SKM-1 treated with dmso at 0.1 percent for 144 hours (cell line): Measurements from ENCODE around the gene PIP5K1B.

Source experiments
- DNase-seq: peaks from one replicate; lab custom pipeline; 2025; ENCODE audit not compliant: unreplicated experiment; lab: John Stamatoyannopoulos, UW

The PIP5K1B gene

DNA sequence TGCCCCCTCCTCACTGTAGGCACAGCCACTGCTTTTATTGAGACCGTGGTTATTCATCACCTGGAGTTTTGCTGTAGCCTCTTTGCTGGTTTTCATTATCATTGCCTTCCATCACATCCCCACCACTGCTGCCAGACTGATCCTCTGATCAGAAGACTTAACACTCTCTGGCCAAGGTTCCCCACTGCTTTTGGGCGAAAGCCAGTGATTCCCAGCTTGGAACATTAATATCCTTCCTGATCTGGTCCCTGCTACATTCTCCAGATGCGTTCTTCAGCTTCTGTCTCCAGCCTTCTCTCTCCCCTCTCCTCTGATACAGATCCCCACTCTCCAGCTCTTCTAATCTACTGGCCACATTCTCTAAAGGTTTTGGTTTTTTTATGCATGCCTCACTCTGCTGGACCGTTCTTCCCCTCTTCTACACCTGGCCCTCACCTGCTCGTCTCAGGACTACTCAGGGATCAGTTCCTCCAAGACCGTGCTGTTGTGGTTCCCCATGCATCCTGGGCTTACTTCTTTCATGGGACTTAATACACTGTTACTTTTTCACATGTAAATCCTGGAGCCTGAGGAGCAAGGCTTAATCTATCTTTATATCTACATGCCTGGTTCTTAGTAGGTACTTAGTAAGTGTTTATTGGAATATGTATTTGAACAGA lies 193.9 kb downstream of the PIP5K1B start:
- no peak for DNase-seq

GRCh38 chr9:68904454-68904853 lies 199.4 kb downstream of the PIP5K1B start:
- no peak for DNase-seq

DNA sequence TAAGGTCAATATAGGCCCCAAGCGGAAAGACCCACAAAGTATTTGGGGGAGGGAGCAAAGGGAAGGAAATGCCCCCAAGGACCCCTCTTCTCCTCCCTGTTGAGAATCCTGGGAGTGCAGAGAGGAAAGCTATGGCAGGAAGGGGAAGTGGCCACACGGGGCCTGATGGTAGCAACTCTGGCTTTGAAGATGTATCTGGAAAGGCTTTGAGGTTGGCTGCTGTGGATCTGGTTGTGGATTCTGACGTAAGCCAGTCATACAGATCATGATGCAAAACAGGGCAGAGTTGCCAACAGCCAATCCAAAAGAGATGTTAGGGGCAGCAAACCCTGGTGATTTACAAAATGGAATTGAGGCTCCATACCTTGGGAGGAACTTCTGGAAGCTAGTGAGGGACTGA lies 200.1 kb downstream of the PIP5K1B start:
- no peak for DNase-seq

DNA sequence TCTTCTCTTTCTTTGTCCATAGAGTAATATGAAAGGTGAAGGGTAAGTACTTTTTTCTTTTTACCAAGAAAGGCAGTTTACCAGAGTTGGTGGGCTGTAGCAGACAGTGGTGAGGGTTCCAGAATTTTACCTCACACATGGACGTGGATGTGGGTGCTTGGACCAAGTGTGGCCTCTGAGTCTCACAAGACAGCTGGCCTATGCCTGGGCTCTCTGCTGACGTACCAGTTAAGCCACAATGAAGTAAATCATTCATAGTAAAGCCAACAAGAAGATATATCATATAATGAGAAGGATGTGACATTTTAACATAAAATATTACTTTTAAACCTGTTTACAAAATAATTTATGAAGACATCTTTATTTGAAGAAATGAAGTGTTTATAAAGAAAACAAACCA lies 202.9 kb downstream of the PIP5K1B start:
- DNase-seq, result no peak

- DNase-seq, result no peak
These were observed 207.5 kb downstream of the PIP5K1B start for GRCh38 chr9:68912561-68912960.

DNA sequence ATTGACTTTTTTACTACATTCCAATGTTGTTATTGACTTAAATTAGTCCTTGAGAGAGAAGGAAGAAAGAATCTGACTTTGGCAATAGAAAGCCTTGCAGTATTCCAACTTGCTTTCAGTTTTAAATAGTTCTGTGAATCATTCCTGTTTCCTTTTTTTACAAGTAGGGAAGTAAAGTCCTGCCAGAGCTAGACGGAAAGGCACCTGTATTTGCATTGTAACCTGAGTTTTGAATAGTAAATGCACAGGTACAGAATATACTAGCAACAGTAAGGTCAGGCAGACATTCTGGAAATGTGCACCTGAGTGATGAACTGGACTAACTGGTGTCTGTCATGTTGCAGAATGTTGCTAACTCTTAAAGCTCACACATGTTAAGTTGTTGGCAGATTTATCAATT lies 208.0 kb downstream of the PIP5K1B start:
- no peak for DNase-seq

GRCh38 chr9:68914751-68915150 lies 209.7 kb downstream of the PIP5K1B start:
- DNase-seq, result no peak

DNA sequence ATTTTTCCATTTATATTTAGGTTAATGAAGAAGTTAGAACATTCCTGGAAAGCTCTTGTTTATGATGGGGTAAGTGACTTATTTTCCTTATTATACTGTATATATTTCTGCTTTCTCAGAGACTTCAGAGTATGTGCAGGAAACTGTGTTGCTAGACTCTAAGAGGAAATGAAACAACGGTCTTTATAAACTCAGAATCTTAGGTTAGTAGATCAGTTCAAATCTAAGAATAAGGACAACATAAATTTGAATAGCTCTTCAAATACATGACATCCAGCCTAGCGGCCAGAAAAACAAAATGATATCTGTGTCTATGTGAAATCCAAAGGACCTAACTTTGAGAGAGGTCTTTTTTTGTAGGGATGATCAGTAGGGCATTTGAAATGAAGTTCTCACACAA lies 214.6 kb downstream of the PIP5K1B start:
- DNase-seq, result no peak

- no peak for DNase-seq
These were observed 215.9 kb downstream of the PIP5K1B start for GRCh38 chr9:68920921-68921320.

GRCh38 chr9:68923480-68923879 lies 218.4 kb downstream of the PIP5K1B start:
- no peak for DNase-seq

DNA sequence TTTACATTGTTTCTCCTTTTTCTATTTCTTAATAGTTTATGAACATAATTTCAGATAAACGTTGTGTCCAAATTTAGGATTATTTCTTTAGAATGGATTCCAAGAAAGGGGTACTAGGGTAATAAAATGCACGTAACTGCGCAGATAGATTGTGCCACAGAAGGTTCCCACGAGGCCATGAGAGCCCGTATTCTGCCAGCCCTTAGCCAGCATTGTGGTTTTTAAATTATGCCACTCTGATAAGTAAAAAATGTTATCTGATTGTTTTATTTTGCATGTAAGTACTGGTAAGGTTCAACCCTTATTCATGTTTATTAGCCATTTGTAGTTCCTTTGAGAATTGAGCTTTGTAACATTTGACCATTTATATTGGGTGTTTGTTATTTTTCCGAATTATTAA lies 220.1 kb downstream of the PIP5K1B start:
- no peak for DNase-seq

DNA sequence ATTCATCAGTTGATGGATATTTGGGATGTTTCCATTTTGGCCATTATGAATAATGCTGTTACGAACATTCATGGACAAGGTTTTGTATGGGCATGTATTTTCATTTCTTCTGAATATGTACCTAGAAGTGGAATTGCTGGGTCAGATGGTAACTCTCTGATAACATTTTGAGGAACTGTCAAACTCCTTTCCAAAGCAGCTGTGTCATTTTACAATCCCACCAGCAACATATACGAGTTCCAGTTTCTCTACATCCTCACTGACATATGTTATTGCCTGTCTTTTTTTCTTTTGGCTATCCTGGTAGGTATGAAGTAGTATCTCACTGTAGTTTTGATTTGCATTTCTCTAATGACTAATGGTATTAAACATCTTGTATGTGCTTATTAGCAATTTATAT lies 222.1 kb downstream of the PIP5K1B start:
- DNase-seq, result no peak

- DNase-seq, result no peak
These were observed 226.8 kb downstream of the PIP5K1B start for GRCh38 chr9:68931821-68932220.

- DNase-seq, result no peak
These were observed 227.4 kb downstream of the PIP5K1B start for GRCh38 chr9:68932458-68932857.

GRCh38 chr9:68933434-68934328 lies 228.6 kb downstream of the PIP5K1B start:
- no peak for DNase-seq

GRCh38 chr9:68934329-68934644 lies 229.2 kb downstream of the PIP5K1B start:
- no peak for DNase-seq

DNA sequence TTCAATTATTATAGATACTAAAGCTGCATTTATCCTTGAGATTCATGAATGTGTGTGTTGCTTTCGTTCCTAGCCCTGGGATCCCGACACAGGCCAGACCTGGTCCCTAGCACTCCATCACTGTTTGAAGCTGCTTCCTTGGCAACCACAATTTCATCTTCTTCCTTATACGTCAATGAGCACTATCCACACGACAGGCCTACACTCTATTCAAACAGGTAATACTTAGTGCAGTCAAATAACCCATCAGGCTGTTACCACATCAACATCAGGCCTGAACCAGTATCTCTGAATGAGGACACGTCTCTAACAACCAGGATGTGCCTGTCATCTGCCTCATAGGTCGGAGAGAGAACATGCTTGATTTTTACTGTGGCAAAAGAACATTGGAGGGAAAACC lies 235.5 kb downstream of the PIP5K1B start:
- no peak for DNase-seq

DNA sequence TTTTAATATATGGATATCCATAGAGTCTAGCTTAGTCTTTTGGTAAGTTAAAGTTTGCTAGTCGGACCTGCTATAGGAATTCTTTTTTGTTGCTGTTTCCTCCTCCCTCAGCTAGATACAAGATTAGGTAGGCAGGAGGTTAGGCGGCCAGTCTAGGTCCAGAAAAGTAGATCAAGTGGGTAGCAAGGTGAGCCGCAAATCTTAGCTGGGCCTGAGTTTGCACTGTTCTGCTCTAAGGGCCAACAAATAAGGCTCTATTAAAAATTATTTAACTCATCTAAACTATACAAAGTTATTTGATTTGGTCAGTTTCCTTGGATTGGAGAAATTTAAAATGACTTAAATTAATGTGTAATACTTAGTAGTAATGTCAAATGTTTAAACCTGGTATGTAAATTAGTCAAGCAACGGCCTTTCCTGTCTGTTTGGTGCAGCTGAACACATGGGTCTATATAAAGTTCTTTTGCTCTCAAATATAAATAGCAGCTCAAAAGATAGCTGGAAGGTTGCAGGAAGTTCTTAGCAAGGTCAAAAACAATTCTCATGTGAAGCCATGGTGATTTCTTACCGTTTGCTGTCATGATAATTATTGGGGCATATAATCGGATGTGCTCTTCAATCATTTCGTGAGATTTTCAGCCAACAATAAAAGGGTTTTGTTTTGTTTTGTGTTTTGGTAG lies 236.9 kb downstream of the PIP5K1B start:
- no peak for DNase-seq

GRCh38 chr9:68942790-68943189 lies 237.8 kb downstream of the PIP5K1B start:
- no peak for DNase-seq

DNA sequence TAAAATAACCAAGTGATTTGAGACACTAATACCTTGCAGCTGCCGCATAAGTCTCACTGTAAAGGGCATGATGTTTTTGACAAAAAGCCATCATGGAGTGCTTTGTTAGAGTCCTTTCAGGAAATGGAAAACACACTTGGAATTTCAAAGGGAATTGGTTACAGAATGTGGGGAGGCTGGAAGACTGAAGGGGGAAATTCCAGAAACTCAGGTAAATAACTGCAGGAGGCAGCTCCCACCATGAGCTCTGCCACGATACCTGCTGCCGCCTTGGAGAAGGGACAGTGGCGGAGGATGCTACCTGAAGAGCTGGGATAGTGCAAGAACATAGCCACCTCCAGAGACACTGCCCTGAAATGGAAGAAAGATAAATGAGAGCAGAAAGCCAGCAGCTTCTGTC lies 242.0 kb downstream of the PIP5K1B start:
- no peak for DNase-seq

DNA sequence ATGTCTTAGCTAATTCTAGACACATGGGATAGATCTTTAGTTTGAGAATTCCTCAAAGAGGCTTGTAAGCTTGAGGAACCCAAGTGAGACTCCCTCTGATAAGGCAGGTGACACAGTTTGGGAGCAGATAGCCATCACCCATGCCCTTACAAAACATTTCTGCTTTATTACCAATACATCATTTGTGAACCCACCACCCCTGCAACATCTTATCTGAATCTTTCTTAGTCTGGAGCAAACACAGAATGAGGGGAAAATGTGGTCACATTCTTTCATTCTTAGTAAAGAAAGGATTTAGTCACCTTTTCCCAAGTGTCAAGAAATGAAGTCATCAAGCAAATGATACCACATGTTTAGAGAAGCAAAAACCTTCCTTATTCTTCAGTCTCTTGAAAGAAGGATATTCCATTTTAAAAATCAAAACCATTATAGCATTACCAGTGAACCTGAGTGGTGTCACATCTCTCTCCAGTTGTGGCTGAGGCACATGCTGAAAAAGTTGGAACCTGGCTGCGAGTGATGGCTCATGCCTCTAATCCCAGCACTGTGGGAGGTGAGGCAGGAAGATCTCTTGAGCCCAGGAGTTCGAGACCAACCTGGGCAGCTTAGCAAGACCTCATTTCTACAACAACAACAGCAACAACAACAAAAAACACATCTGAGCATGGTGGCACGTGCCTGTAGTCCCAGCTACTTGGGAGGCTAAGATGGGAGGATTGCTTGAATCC lies 243.0 kb downstream of the PIP5K1B start:
- DNase-seq, result no peak
